CD8-positive, alpha-beta memory T cell (primary cell): ENCODE results near the gene PIK3AP1. TPM values are rescaled to one million over a fixed set of nuclear protein-coding genes. Genes with fewer than 3 reads are reported as not detected.

Experiments
- CTCF ChIA-PET: fragments of 350-600 bp; sonication (Branson Sonifier 250); formaldehyde crosslinking; loops from one replicate; lab custom pipeline; 2021; ENCODE audit warnings: antibody characterized with exemption; lab: Charles Lee
- POLR2A ChIA-PET: fragments of 350-600 bp; sonication (Branson Sonifier 250); formaldehyde crosslinking; loops from one replicate; lab custom pipeline; 2021; ENCODE audit warnings: antibody characterized with exemption; lab: Charles Lee
- DNase-seq, 5 donors: peaks; one replicate each; pipeline versions ENCODE4 v3.0.0 to v3.0.0-alpha.2; 2020 to 2022; ENCODE audit warnings: mixed read lengths in 1 of 5
- H3K27ac ChIP-seq: one replicate; pipeline ENCODE4 v1.7.0; 2013; ENCODE audit warnings: low read depth, mild to moderate bottlenecking, low read length, moderate library complexity
- H3K27me3 ChIP-seq: 2 replicates; pipeline ENCODE4 v1.7.0; 2013; ENCODE audit warnings: low read length, mild to moderate bottlenecking; ENCODE audit not compliant: insufficient read depth, poor library complexity, severe bottlenecking
- H3K36me3 ChIP-seq: 2 replicates; pipeline ENCODE4 v1.7.0; 2013; ENCODE audit warnings: mild to moderate bottlenecking, low read length, moderate library complexity; ENCODE audit not compliant: insufficient read depth
- H3K4me1 ChIP-seq: 2 replicates; pipeline ENCODE4 v1.7.0; 2013; ENCODE audit warnings: mild to moderate bottlenecking, low read length, moderate library complexity; ENCODE audit not compliant: insufficient read depth
- H3K4me3 ChIP-seq: 2 replicates; pipeline ENCODE4 v1.7.0; 2013; ENCODE audit warnings: mild to moderate bottlenecking, low read length
- H3K9me3 ChIP-seq: 2 replicates; pipeline ENCODE4 v1.7.0; 2013; ENCODE audit warnings: mild to moderate bottlenecking, low read length
- H3K27ac Mint-ChIP-seq, 8 donors: one replicate each; pipeline ENCODE4 v1.8.0; 2020 to 2021; ENCODE audit warnings: mixed read lengths in 8 of 8, mild to moderate bottlenecking in 6 of 8, inconsistent platforms in 3 of 8, moderate library complexity in 3 of 8
- H3K27me3 Mint-ChIP-seq, 2 donors: one replicate each; pipeline ENCODE4 v1.8.0; 2020 to 2021; ENCODE audit warnings: mixed read lengths in 2 of 2, mild to moderate bottlenecking in 1 of 2, moderate library complexity in 1 of 2
- H3K36me3 Mint-ChIP-seq, 3 donors: one replicate each; pipeline ENCODE4 v1.8.0; 2020 to 2021; ENCODE audit warnings: mixed read lengths in 3 of 3, inconsistent platforms in 1 of 3, mild to moderate bottlenecking in 1 of 3
- H3K4me1 Mint-ChIP-seq, 3 donors: one replicate each; pipeline ENCODE4 v1.8.0; 2020 to 2021; ENCODE audit warnings: mixed read lengths in 3 of 3, inconsistent platforms in 1 of 3, mild to moderate bottlenecking in 1 of 3
- H3K4me3 Mint-ChIP-seq, 7 donors: one replicate each; pipeline ENCODE4 v1.8.0; 2020 to 2021; ENCODE audit warnings: mixed read lengths in 7 of 7, mild to moderate bottlenecking in 6 of 7, moderate library complexity in 4 of 7, inconsistent platforms in 2 of 7
- H3K9me3 Mint-ChIP-seq, 5 donors: one replicate each; pipeline ENCODE4 v1.8.0; 2020 to 2022; ENCODE audit warnings: mixed read lengths in 5 of 5, mild to moderate bottlenecking in 3 of 5, moderate library complexity in 2 of 5, inconsistent platforms in 1 of 5
- polyA plus RNA-seq: library from polyadenylated mRNA; unstranded; fragments of 300-500 nt; fragmentation: Illumina TruSeq; gene quantifications from one replicate; pipeline ENCODE4 v1.2.3, GENCODE V29; 2021
- total RNA-seq, 2 experiments: library from RNA; stranded (reverse); gene quantifications; one replicate each; pipeline ENCODE4 v1.2.3, GENCODE V29; 2021

The PIK3AP1 gene
- total and polyA plus RNA-seq, 3 experiments from 2014 or later = 5.7 to 37.0 (median 6.7) TPM

- H3K27ac Mint-ChIP-seq = peak overlapping the region in 2 of 8 donors; percentile 22 to 66
- Histone ChIP-seq H3K4me1 (no peaks in the 10 kb centered on the region), H3K27me3 (no peaks in the 10 kb centered on the region), H3K9me3 (no peaks in the 10 kb centered on the region), H3K27ac (no peak overlapping the region), H3K4me3 (no peak overlapping the region), H3K36me3 (no peaks in the 10 kb centered on the region)
- H3K4me3 Mint-ChIP-seq = no peak overlapping the region
- POLR2A ChIA-PET = no interaction called here
- peaks cover 0 to 2% of the 10 kb centered on the region in 2 donors for H3K27me3 Mint-ChIP-seq
- peaks cover 26 to 37% (median 29%) of the 10 kb centered on the region in 3 donors for H3K4me1 Mint-ChIP-seq
- no peak for DNase-seq
- CTCF ChIA-PET = interaction anchor here (0.9 kb wide), 1 partner anchor 119 kb away, joined by 4 read pairs; no protein-coding TSS in a partner anchor
- peaks cover 8 to 19% (median 11%) of the 10 kb centered on the region in 3 donors for H3K36me3 Mint-ChIP-seq
- no peaks in the 10 kb centered on the region for H3K9me3 Mint-ChIP-seq
These were observed 75.1 kb downstream of the PIK3AP1 start for GRCh38 chr10:96645191-96645721.

DNA sequence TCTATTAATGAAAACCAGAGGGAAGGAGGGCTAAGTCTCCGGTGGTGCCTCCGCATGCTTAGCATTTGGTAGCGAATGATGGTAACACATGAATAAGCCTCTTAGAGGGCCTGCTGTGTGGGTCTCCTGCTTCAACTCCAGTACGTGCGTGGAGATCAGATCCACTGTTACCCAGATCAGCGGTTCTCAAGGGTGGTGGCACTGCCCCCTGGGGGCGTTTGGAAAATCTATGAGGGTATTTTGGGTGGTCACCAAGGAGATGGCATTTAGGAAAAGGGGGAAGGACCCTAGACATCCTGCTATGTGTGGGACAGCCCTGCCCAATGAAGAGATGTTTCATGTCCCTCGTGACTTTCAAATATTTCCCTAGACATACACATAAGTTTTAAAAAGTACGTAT, 76.4 kb downstream of the PIK3AP1 start:
- Mint-ChIP-seq H3K36me3 (peaks cover 8 to 18% (median 11%) of the 10 kb centered on the region in 3 donors), H3K9me3 (no peaks in the 10 kb centered on the region), H3K4me3 (peak overlapping the region in 1 of 7 donors; percentile 77), H3K27ac (peak overlapping the region in 1 of 8 donors; percentile 6), H3K27me3 (peaks cover 0 to 2% of the 10 kb centered on the region in 2 donors), H3K4me1 (peaks cover 23 to 31% (median 25%) of the 10 kb centered on the region in 3 donors)
- CTCF ChIA-PET = interaction anchor here (0.6 to 0.9 kb wide), 3 partner anchors 8 to 77 kb away, joined by 3 to 4 read pairs (median 4); no protein-coding TSS in a partner anchor
- Histone ChIP-seq H3K4me3 (no peak overlapping the region), H3K27me3 (no peaks in the 10 kb centered on the region), H3K4me1 (no peaks in the 10 kb centered on the region), H3K36me3 (no peaks in the 10 kb centered on the region), H3K27ac (no peak overlapping the region), H3K9me3 (no peaks in the 10 kb centered on the region)
- DNase-seq = no peak
- POLR2A ChIA-PET = interaction anchor here (0.9 kb wide), 1 partner anchor 189 kb away, joined by 4 read pairs; the partner anchor contains the start of gene LCOR

GRCh38 chr10:96642973-96643372, 77.3 kb downstream of the PIK3AP1 start:
- H3K4me1 Mint-ChIP-seq = peaks cover 22 to 25% (median 22%) of the 10 kb centered on the region in 3 donors
- Histone ChIP-seq H3K27ac (no peak overlapping the region), H3K36me3 (no peaks in the 10 kb centered on the region), H3K27me3 (no peaks in the 10 kb centered on the region), H3K4me3 (no peak overlapping the region), H3K9me3 (no peaks in the 10 kb centered on the region), H3K4me1 (no peaks in the 10 kb centered on the region)
- no peaks in the 10 kb centered on the region for H3K9me3 Mint-ChIP-seq
- peak; percentile 7 to 75 (median 56) for DNase-seq
- ChIA-PET CTCF (interaction anchor here (0.8 to 3.3 kb wide), 4 partner anchors 9 to 76 kb away, joined by 3 to 17 read pairs (median 4); no protein-coding TSS in a partner anchor), POLR2A (interaction anchor here (0.9 kb wide), 1 partner anchor 190 kb away, joined by 4 read pairs; the partner anchor contains the start of gene LCOR)
- peaks cover 5 to 16% (median 6%) of the 10 kb centered on the region in 3 donors for H3K36me3 Mint-ChIP-seq
- peak overlapping the region in 3 of 8 donors; percentile 51 to 77 (median 77) for H3K27ac Mint-ChIP-seq
- H3K4me3 Mint-ChIP-seq = no peak overlapping the region
- H3K27me3 Mint-ChIP-seq = peaks cover 0 to 2% of the 10 kb centered on the region in 2 donors

GRCh38 chr10:96642530-96642929, 77.8 kb downstream of the PIK3AP1 start:
- H3K27ac ChIP-seq = no peak overlapping the region
- no peak overlapping the region for H3K4me3 ChIP-seq
- Mint-ChIP-seq H3K4me1 (peaks cover 18 to 20% (median 20%) of the 10 kb centered on the region in 3 donors), H3K27me3 (peaks cover 0 to 2% of the 10 kb centered on the region in 2 donors), H3K4me3 (no peak overlapping the region), H3K27ac (peak overlapping the region in 3 of 8 donors; percentile 51 to 77 (median 77)), H3K9me3 (no peaks in the 10 kb centered on the region), H3K36me3 (peaks cover 2 to 17% (median 5%) of the 10 kb centered on the region in 3 donors)
- no peaks in the 10 kb centered on the region for H3K36me3 ChIP-seq
- ChIA-PET CTCF (interaction anchor here (0.9 to 3.3 kb wide), 4 partner anchors 9 to 383 kb away, joined by 3 to 17 read pairs (median 9); no protein-coding TSS in a partner anchor), POLR2A (no interaction called here)
- no peaks in the 10 kb centered on the region for H3K9me3 ChIP-seq
- H3K4me1 ChIP-seq = no peaks in the 10 kb centered on the region
- no peak for DNase-seq
- no peaks in the 10 kb centered on the region for H3K27me3 ChIP-seq

GRCh38 chr10:96641396-96642295, 78.7 kb downstream of the PIK3AP1 start:
- Mint-ChIP-seq H3K27ac (peak overlapping the region in 7 of 8 donors; percentile 30 to 77 (median 58)), H3K36me3 (peaks cover 0 to 14% (median 5%) of the 10 kb centered on the region in 3 donors), H3K4me3 (no peak overlapping the region), H3K27me3 (peaks cover 0 to 2% of the 10 kb centered on the region in 2 donors), H3K4me1 (peaks cover 9 to 12% (median 11%) of the 10 kb centered on the region in 3 donors), H3K9me3 (no peaks in the 10 kb centered on the region)
- Histone ChIP-seq H3K4me1 (no peaks in the 10 kb centered on the region), H3K36me3 (no peaks in the 10 kb centered on the region), H3K9me3 (no peaks in the 10 kb centered on the region), H3K27me3 (no peaks in the 10 kb centered on the region), H3K4me3 (no peak overlapping the region), H3K27ac (no peak overlapping the region)
- DNase-seq = no peak
- ChIA-PET POLR2A (no interaction called here), CTCF (interaction anchor here (0.9 to 3.3 kb wide), 13 partner anchors 10 to 384 kb away, joined by 3 to 17 read pairs (median 3); no protein-coding TSS in a partner anchor)

- no peaks in the 10 kb centered on the region for H3K27me3 ChIP-seq
- no peak overlapping the region for H3K4me3 Mint-ChIP-seq
- ChIA-PET POLR2A (no interaction called here), CTCF (interaction anchor here (0.8 to 3.3 kb wide), 13 partner anchors 11 to 386 kb away, joined by 3 to 17 read pairs (median 5); partner anchors contain the start of genes PIK3AP1 and TM9SF3)
- H3K27ac Mint-ChIP-seq = peak overlapping the region in 4 of 8 donors; percentile 36 to 73 (median 66)
- H3K4me1 Mint-ChIP-seq = peaks cover 5 to 6% (median 6%) of the 10 kb centered on the region in 3 donors
- no peak for DNase-seq
- no peaks in the 10 kb centered on the region for H3K9me3 ChIP-seq
- no peaks in the 10 kb centered on the region for H3K36me3 ChIP-seq
- peaks cover 0 to 4% (median 3%) of the 10 kb centered on the region in 3 donors for H3K36me3 Mint-ChIP-seq
- no peaks in the 10 kb centered on the region for H3K4me1 ChIP-seq
- no peaks in the 10 kb centered on the region for H3K9me3 Mint-ChIP-seq
- H3K27ac ChIP-seq = no peak overlapping the region
- H3K27me3 Mint-ChIP-seq = peaks cover 0 to 2% of the 10 kb centered on the region in 2 donors
- H3K4me3 ChIP-seq = no peak overlapping the region
These were observed 80.4 kb downstream of the PIK3AP1 start for GRCh38 chr10:96639899-96640298.

DNA sequence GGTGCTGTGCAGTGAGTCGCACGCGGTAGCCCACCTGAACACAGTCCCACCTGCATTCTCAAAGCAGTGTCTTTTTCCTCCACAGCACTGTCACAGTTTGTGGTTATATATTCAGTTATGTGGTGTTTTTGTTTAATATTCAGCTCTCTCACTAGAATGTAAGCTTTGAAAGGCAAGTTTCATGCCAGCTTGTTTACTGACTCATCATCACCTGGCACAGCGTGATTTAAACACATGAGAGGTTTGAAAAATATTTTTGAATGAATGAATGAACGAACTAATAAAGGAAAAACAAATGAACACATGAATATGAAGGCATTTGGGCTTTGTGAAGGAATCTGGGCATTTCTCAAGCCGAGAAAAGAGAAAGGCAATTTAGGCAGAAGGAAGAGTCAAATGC, 81.6 kb downstream of the PIK3AP1 start:
- Histone ChIP-seq H3K4me3 (no peak overlapping the region), H3K9me3 (no peaks in the 10 kb centered on the region), H3K27me3 (no peaks in the 10 kb centered on the region), H3K27ac (no peak overlapping the region), H3K4me1 (no peaks in the 10 kb centered on the region), H3K36me3 (no peaks in the 10 kb centered on the region)
- Mint-ChIP-seq H3K36me3 (peaks cover 0 to 3% (median 1%) of the 10 kb centered on the region in 3 donors), H3K27me3 (peaks cover 0 to 2% of the 10 kb centered on the region in 2 donors), H3K9me3 (no peaks in the 10 kb centered on the region), H3K4me1 (peaks cover 5 to 6% (median 6%) of the 10 kb centered on the region in 3 donors), H3K27ac (no peak overlapping the region), H3K4me3 (no peak overlapping the region)
- POLR2A ChIA-PET = no interaction called here
- CTCF ChIA-PET = interaction anchor here (0.6 to 2.7 kb wide), 2 partner anchors 15 to 111 kb away, joined by 3 to 8 read pairs; no protein-coding TSS in a partner anchor
- DNase-seq = no peak
